NCI-H69 (cell line): Measurements from ENCODE around the gene RNF4.
"Not testable (repeated sequence)": the region's sequence is repeated elsewhere in the genome, so short reads cannot be mapped to it uniquely, and the experiment has no call there.

Source experiments
- DNase-seq: peaks from one replicate; lab custom pipeline; 2025; lab: John Stamatoyannopoulos, UW

The RNF4 gene

DNA sequence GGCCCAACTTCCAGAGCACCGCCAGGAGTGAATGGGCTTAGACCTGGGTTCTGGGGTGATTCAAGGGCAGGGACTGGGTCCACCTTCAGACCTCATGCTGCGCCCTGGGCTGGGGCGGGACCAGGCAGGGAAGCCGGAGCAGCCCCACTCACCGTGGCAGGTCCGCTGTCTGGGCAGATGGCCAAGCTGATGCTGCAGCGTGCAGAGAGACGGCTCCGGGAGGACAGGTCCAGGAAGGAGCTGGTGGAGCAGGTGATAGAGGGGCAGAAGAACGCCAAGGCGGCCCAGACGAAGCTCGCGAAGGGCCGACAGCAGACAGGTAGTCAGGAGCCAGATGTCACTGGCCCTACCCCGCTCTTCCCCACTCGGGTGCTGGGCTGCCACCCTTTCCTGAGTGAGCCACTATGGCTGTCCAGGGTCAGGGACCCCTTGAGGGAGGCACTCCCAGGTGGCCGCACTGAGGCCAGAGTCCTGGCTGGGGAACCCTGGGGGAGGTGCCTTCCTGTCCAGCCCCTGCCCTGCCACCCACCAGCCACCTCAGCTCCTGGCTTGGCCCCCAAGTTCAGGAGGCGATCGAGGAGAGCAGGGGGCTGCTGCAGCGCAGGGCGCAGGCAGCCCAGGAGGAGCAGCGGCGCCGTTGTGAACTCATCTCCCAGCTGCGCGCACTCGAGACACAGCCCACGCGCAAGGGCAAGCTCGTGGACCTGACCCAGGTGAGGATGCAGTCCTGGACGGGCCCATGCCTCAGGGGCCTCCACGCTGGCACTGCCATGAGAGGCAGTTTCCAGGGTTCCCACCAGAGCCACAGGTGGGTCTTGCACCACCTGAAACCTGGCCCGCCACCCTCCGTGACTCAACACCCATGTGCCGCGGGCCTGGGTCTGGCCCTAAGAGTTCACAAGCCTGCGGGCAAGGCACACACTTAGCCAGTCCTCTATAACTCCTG is 10.1 kb upstream of the RNF4 start:
- peak; percentile 23 for DNase-seq

- DNase-seq = no peak
Measured at GRCh38 chr4:2459589-2460349, 9.1 kb upstream of the RNF4 start.

- DNase-seq = no peak
Measured at GRCh38 chr4:2461246-2461960, 7.5 kb upstream of the RNF4 start.

- DNase-seq = peak; percentile 77
Measured at GRCh38 chr4:2462218-2462991, 6.5 kb upstream of the RNF4 start.

DNA sequence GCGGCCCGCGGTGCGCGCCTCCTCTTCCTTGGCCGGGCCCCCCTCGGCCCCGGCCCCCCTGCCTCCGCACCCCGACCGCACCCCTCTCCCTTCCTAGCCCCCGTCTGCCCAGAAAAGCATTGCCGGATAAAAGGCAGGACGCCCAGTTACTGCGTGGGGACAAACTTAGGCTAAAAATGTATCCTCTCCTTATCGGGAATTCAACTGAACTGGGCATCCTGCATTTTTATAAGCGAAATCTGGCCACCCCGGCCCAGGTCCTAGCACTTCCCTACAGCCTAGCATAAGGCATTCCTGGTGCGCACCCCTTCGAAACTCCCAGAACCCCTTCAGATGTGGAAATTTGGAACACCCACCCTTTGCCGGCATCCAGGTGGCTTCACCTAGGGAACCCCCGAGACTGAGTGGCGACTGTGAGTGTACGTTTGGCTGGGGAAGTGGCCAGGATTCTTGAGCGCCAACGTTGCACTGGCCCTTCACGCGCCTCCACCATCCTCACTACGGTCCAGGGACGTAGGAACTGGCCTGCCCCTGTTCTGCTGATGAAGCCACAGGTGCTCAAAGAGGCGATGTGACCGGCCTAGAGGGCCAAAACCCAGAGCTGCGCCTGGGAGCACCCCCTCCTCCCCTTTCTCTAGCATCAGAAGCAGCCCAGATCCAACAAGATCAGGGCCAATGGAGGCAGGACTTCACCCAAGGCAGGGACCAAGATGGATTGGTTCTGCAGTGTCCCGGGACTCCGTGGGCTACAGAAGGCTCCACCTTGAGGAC is 5.7 kb upstream of the RNF4 start:
- no peak for DNase-seq

DNA sequence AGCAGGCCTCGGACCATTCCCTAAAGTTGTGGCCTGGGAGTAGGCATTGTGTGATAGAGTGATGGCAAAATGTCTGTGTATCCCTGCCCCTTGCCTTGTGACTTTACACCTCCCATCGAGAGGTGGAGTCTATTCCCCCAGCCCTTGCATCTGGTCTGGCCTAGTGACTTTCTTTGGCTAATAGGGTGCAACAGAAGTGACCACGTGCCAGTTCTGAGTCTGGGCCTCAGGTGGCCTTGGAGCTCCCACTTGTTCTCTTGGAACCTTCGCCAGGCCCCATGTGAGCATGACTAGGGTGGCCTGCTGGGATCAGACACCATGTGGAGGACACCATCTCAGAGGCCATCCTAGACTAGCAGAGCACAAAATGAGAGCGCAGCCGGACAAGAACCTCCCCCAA is 3.9 kb upstream of the RNF4 start:
- no peak for DNase-seq

- not testable (repeated sequence) for DNase-seq
Measured at GRCh38 chr4:2465544-2465943, 3.4 kb upstream of the RNF4 start.

DNA sequence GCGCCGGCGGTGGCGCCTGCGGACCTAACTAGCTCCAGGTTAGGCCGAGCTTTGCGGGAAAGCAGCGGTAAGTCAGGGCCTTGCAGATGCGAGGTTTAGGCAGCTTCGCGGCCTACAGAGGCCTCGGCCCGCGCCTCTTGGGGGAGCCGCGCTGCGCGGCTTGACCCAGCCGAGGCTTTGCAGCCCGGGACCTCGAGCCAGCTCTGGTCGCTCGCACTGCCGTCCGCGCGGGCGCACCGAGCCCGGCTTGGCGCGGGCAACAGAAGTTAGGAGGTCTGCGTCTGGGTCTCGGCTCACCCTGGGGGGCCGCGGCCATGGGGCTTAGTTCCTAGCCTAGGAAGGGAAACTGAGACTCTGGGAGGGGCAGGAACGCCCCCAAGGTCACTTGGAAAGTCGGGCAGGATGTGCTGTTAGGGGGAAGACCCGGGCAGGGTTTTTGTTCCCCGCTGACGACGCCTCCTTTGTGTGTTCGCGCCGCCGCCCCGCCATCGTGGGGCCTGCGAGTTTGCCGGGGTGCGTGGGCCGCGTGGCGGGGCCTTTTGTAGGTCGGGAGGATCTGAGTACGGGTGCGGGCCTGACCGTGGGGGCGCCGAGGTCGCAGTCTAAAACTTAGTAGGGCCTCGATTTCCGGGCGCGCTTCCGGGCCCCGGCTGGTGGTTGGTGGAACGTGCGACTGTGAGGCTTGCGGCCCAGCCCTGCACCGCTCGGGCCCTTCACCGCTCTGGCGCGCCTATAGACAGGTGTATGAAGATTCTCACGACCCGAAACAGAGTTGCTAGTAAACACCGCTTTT is 482 bp downstream of the RNF4 start:
- peak; percentile 49 for DNase-seq

- no peak for DNase-seq
Measured at GRCh38 chr4:2470791-2471190, 1.9 kb downstream of the RNF4 start.

GRCh38 chr4:2472187-2472586 is 3.3 kb downstream of the RNF4 start:
- no peak for DNase-seq

- peak; percentile 26 for DNase-seq
Measured at GRCh38 chr4:2478229-2478628, 9.3 kb downstream of the RNF4 start.

GRCh38 chr4:2480649-2481048 is 11.7 kb downstream of the RNF4 start:
- DNase-seq = no peak

DNA sequence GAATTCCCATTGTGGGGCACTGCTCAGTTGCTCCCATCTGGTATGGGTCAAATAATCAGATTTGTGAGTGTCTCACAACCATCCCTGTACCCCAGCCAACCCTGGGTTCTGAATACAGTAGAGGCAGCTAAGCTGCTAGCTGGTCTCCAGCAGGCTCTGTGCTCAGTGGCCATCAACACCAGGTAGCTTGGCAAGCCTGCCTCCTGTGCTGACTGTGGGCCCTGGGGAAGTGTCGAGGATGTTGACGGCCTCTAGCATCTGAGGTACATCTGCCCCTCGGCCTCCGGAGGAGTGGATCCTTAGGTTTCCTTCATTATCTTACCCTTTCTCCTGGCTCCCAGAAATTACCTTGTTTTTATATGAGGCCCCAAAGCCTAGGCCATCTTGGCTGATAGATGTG is 13.3 kb downstream of the RNF4 start:
- no peak for DNase-seq

GRCh38 chr4:2482693-2483092 is 13.8 kb downstream of the RNF4 start:
- peak; percentile 60 for DNase-seq

GRCh38 chr4:2483237-2483636 is 14.3 kb downstream of the RNF4 start:
- no peak for DNase-seq

DNA sequence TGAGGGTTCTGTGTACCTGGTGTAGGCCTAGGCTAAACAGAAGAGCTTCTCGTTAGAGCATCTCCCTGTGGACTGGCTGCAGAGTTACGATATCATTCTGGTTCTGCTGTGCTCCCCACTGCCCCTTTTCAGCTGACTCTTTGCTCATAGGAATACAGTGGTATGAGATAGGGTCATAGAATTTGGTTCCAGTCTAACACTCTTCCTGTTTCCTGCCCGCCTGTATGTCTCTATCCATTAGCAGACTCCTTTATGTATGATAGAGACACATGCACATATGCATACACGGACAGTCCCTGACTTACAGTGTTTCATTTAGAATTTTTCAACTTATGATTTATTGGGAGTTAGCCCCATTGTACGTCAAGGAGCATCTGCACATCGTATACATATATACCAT is 15.3 kb downstream of the RNF4 start:
- DNase-seq = no peak

DNA sequence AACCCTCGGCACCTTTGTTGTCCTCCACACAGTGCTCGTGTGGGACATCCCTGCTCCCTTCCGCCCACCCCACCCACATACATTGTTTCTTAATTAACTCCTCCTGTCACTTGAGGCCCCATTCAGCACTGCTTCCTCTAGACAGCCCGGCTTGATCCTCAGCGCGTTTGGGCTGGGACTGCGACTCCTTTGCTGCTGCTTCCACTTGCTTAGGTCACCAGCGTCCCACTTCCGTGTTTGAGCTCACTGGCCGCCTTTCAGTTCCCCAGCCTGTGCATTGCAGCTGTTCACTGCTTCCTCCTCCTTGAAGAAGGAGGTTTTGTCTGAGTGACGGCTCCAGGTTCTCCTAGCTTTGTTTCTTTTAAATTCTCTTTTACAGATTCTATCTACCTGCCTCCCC is 16.1 kb downstream of the RNF4 start:
- DNase-seq = no peak

- no peak for DNase-seq
Measured at GRCh38 chr4:2485956-2486355, 17.1 kb downstream of the RNF4 start.

- no peak for DNase-seq
Measured at GRCh38 chr4:2486981-2487380, 18.1 kb downstream of the RNF4 start.

DNA sequence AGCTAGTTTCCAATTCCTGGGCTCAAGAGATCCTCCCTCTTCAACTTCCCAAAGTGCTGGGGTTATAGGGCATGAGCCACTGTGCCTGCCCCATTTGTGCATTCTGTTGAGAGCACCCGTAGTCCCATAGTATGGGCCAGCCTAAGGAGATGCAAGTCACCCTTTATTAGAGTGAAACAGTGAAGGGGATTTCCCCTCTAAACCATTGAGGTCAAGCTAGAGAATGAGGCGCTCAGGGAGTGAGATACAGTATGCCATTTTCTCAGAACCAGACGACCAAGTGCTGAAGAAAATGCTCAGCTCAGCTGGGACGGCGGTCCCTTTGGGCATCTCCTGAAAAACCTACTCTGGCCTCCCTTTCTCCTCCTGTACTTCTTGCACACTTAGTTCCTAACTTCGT is 18.7 kb downstream of the RNF4 start:
- no peak for DNase-seq
